HG03571 (cell line): Measurements from ENCODE around the gene SERTAD1.

ENCODE experiments used
- ATAC-seq: cut with Tn5 transposase; IDR thresholded peaks from one replicate; pipeline ENCODE4 v1.9.1; 2021; ENCODE audit not compliant: unreplicated experiment

The SERTAD1 gene

DNA sequence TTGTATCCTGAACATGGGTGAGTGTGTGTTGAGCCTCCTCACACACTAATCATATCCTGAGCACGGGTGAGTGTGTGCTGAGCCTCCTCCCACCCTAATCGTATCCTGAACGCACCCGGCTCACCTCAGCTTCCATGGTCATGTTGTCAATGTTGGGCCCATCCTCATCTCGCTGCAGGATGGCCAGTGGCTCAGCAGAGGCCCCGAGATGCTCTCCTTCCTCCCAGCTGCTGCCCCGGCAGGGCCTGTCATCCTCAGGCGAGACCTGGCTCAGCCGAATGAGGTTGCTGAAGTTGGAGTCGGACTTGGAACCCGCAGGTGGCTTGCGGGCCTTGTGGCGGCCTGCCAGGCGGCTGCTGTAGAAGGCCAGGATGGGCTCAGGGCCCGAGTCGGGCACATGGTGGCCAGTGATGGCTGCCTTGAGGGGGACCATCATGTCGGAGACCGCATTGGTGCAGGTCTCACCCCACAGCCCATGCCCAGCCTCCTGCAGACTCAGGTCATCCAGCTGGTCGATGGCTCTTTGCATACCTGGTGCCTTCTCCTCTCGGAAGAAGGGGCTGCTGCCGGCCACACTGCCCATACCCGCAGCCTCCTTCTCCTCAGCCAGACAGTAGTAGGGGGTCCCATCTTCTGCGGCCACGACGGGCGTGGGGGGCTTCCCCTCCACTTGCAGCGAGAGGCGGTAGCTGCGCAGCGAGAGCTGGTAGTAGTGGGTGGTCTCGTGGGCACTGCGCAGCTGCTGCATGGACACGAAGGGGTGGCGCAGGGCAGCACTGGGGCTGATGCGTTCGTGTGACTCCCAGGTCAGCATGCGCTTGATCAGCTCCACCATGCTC is 45.4 kb downstream of the SERTAD1 start:
- no peak for ATAC-seq

DNA sequence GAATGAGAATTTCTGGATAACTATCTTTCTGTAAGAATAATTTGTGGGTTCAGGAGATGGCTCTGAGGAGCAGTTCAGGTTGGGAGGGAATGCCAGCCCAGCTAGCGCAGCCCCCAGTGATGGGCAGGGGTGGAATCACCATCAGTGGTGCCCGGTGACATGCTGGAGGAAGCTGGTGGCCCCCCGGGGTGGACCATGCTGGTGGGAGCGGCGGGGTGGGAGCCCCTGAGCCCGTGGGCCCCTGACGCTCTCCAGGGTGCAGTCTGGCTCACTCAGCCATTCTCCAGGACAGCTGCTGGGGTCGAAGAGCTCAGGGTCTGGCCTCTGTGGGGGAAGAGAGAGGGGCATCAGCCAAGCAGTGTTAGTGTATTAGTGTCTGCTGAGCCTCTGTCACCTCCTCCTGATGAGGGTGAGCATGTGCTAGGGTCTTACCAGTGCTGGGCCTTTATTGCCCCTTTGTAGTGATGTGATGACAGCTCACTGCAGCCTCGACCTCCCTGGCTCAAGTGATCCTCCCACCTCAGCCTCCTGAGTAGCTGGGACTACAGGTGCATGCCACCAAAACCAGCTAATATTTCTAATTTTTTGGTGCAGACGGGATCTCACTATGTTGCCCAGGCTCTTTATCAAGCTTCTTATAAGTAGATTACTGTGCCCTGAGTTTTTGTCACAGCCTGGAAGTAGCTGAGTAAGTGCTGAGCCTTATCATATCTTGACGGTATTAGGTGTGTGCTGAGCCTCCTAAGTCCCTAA is 46.2 kb downstream of the SERTAD1 start:
- no peak for ATAC-seq

DNA sequence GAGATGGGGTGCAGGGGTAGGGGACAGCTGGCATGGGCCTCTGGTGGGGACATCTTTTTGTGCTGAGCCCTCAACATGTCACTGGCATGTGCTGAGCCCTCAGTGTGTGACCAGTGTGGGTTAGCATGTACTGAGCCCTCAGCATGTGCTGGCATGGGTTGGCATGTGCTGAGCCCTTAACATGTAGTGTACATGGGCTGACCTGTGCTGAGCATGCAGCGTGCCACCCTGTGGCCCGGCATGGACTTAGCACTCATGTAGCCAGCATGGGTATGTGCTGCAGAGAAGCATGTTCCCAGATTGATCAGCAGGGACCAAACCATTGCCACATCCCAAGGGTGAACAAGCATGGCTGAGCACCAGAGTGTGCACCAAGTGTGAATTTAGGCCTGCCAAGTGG is 47.3 kb downstream of the SERTAD1 start:
- no peak for ATAC-seq

DNA sequence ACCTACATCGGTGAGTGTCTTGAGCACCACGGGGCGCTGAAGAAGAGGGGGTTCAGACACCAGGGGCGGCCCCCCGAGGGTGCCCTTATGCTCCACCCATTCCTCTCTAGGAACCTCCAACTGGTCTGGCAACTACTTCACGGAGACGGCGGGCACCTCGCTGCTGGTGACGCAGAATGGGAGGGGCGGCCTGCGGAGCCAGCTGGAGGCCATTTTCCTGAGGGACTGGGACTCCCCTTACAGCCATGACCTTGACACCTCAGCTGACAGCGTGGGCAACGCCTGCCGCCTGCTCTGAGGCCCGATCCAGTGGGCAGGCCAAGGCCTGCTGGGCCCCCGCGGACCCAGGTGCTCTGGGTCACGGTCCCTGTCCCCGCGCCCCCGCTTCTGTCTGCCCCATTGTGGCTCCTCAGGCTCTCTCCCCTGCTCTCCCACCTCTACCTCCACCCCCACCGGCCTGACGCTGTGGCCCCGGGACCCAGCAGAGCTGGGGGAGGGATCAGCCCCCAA is 47.9 kb downstream of the SERTAD1 start:
- no peak for ATAC-seq

DNA sequence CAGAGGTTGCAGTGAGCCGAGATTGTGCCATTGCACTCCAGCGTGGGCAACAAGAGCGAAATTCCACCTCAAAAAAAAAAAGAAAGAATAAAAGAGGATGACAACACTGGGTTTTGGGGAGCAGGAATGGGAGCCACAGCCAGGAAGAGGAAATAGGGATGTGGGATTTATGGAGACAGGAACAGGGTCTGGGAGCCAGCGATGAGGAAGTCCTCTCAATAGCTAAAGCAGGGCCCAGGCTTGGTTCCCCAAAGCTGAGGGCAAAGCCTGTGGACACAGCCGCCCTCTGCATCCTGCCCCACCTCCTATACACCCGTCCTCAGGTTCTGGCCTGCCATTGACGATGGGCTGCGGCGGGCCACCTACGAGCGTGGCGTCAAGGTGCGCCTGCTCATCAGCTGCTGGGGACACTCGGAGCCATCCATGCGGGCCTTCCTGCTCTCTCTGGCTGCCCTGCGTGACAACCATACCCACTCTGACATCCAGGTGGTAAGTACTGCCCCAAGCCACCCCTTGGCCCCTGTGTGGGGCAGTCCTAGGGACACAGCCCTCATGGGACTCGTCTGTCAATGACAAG is 49.4 kb downstream of the SERTAD1 start:
- no peak for ATAC-seq

DNA sequence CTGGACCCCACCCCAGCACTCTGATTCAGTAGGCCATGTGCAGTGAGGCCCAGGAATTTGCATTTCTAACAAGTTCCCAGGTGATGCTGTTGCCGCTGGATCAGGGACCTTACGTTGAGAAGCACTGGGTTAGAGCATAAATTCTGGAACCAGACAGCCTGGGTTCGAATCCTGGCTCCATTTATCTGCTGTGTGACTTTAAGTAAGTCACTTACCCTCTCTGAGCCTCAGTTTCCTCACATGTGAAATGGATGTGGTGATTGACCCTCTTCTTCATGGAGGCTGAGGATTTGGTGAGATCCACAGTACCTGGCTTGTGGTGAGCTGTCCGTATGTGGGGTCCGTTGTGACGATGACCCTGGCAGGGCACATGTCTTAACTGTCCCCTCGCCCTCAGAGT is 51.7 kb downstream of the SERTAD1 start:
- no peak for ATAC-seq

DNA sequence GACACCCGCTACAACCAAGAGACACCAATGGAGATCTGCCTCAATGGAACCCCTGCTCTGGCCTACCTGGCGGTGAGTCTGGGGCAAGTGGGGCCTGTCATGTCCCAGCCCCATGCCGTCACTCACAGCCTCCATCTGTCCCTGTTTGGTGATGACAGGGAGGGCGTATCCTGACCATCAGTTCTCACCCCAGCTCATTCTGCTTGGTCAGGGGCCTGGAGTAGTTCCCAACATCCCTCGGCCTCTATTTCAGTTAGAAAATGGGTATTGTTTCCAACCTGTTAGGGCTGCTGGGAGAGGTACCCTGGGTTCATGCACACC is 54.0 kb downstream of the SERTAD1 start:
- ATAC-seq = no peak
